Measurements from ENCODE around the gene ATF7. TPM values are rescaled to one million over a fixed set of nuclear protein-coding genes. Genes with fewer than 3 reads are reported as not detected.

Gene ATF7
- total RNA-seq, 1 experiment from 2014 or later: 8.9 TPM

- no peak for DNase-seq (ENCODE audit: low read depth)
Measured at GRCh38 chr12:53461059-53461458, 165.1 kb downstream of the ATF7 start.

- DNase-seq (ENCODE audit: low read depth): no peak
Measured at GRCh38 chr12:53459097-53459496, 167.1 kb downstream of the ATF7 start.

Other genes starting within 250 kb of the ATF7 start
- gene SP1, start 246.2 kb downstream of the ATF7 start, total RNA-seq (2014; rRNA removed; shearing (Covaris generic)): 29.3 and 35.2 TPM in 2 replicates
- gene AMHR2, start 202.5 kb downstream of the ATF7 start, total RNA-seq (2014; rRNA removed; shearing (Covaris generic)): not detected in 2 replicates
- 83.5 and 86.6 TPM in 2 replicates for gene PRR13, start 184.6 kb downstream of the ATF7 start, total RNA-seq (2014; rRNA removed; shearing (Covaris generic))
- gene PCBP2, start 174.3 kb downstream of the ATF7 start, total RNA-seq (2014; rRNA removed; shearing (Covaris generic)): 132 and 135 TPM in 2 replicates
- gene MAP3K12, start 126.9 kb downstream of the ATF7 start, total RNA-seq (2014; rRNA removed; shearing (Covaris generic)): 8.1 and 9.1 TPM in 2 replicates
- 50.3 and 62.6 TPM in 2 replicates for gene TARBP2, start 125.1 kb downstream of the ATF7 start, total RNA-seq (2014; rRNA removed; shearing (Covaris generic))
- not detected in 2 replicates for gene NPFF, start 118.9 kb downstream of the ATF7 start, total RNA-seq (2014; rRNA removed; shearing (Covaris generic))
- gene ATP5MC2, start 49.7 kb upstream of the ATF7 start, total RNA-seq (2014; rRNA removed; shearing (Covaris generic)): 318 and 375 TPM in 2 replicates
- 27.4 and 47.0 TPM in 2 replicates for gene CALCOCO1, start 101.1 kb upstream of the ATF7 start, total RNA-seq (2014; rRNA removed; shearing (Covaris generic))
- gene CISTR, start 125.6 kb upstream of the ATF7 start, total RNA-seq (2014; rRNA removed; shearing (Covaris generic)): not detected in 2 replicates

Measured in RPMI7951 (cell line).